ENCODE results near the gene ACVR1.
"Not testable (repeated sequence)": the region's sequence is repeated elsewhere in the genome, so short reads cannot be mapped to it uniquely, and the experiment has no call there.

ACVR1 gene

GRCh38 chr2:157769856-157770255, 106.3 kb downstream of the ACVR1 start:
- no peak for DNase-seq (ENCODE audit: extremely low read depth in 1 of 2, low read depth in 1 of 2)

DNA sequence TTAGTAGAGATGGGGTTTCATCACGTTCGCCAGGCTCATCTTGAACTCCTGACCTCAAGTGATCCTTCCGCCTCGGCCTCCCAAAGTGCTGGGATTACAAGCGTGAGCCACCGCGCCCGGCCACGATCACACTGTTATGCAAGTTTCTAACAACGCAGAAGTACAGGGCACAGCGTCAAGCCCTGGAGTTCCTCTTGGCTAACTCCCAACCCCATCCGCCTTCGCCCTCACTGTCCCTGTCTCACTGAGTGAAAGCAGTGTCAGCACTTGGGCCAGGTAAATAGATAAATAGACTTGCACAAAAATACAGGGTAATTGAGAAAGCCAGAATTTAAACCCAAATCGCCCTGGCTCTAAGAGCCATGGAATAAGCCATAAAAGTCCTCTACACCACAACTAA, 111.7 kb downstream of the ACVR1 start:
- DNase-seq (ENCODE audit: extremely low read depth in 1 of 2, low read depth in 1 of 2): no peak

- DNase-seq (ENCODE audit: extremely low read depth in 1 of 2, low read depth in 1 of 2): no peak
These were observed 114.6 kb downstream of the ACVR1 start for GRCh38 chr2:157761520-157761919.

DNA sequence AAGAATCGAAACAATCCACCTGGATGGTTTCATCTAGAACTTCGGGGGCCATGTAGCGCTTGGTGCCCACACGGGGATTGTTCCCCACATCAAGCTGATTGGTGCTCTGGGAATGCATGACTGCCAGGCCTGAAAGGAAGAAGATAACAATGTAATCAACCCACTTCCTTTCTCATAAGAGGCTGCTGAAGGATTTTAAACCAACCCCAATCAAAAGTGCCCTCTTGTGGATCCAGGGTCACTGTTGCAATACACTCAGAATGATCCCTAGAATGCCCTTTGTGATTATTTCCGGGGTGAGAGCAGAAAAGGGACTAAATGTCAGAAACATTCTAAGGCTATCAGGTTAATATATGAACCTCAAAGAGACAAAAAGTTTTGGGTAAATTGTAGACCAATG, 115.2 kb downstream of the ACVR1 start:
- DNase-seq (ENCODE audit: extremely low read depth in 1 of 2, low read depth in 1 of 2): no peak

DNA sequence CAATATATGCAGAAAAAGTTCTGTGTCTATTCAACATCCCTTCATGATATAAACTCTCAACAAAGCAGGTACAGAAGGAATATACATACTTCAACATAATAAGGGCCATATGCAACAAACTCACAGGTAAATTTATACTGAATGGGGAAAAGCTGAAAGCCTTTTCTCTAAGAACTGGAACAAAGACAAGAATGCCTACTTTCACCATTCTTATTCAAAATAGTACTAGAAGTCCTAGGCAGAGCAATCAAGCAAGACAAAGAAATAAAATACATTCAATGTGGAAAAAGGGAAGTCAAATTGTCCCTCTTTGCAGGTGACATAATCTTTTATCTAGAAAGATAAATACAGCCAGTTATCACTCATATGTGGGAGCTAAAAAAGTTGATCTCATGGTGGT, 116.3 kb downstream of the ACVR1 start:
- no peak for DNase-seq (ENCODE audit: extremely low read depth in 1 of 2, low read depth in 1 of 2)

- DNase-seq (ENCODE audit: extremely low read depth in 1 of 2, low read depth in 1 of 2): no peak
These were observed 117.5 kb downstream of the ACVR1 start for GRCh38 chr2:157758586-157758985.

DNA sequence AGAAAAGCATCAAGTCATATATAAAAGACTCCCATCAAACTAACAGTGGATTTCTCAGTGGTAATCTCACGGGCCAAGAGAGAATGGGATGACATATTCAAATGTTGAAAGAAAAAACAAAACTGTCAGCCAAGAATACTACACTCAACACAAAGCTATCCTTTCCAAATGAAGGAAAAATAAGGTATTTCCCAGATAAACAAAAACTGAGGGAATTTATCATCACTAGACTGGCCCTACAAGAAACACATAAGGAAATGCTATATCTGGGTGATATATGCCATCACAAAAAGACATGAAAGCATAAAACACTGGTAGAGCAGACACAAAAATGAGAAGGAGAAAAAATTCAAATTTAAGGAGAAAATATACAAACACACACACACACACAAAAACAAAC, 118.6 kb downstream of the ACVR1 start:
- DNase-seq (ENCODE audit: extremely low read depth in 1 of 2, low read depth in 1 of 2): no peak

DNA sequence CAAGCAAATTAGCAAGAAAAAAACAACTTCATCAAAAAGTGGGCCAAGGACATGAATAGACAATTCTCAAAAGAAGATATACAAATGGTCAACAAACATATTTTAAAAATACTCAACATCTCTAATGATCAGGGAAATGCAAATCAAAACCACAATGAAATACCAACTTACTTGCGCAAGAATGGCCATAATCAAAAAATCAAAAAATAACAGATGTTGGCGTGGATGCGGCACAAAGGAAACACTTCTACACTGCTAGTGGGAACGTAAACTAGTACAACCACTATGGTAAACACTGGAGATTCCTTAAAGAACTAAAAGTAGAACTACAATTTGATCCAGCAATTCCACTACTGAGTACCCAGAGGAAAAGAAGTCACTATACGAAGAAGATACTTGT, 119.7 kb downstream of the ACVR1 start:
- not testable (repeated sequence) for DNase-seq (ENCODE audit: extremely low read depth in 1 of 2, low read depth in 1 of 2)

DNA sequence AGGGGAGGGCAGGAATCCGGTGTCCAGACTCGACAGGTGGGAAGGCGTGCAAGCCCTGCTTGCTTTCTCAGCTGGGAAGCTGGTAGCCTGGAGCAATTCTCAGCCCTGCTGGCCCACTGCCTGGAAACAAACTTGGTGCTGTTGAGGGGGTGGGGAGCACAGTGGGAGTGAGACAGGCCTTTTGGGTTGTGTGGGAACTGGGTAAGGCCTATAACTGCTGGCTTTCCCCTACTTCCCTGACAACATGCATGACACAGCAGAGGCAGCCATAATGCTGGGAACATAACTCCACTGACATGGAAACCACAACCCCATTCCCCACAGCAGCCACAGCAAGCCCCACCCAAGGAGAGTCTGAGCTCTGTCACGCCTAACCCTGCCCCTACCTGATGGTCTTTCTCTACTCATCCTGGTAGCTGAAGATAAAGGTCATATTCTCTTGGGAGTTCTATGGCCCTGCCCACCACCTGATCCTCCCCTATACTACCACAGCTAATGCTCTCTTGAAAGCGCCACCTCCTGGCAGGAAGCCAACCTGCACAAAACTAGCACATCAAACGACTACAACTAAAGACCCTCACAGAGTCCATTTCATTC, 124.6 kb downstream of the ACVR1 start:
- no peak for DNase-seq (ENCODE audit: extremely low read depth in 1 of 2, low read depth in 1 of 2)

DNA sequence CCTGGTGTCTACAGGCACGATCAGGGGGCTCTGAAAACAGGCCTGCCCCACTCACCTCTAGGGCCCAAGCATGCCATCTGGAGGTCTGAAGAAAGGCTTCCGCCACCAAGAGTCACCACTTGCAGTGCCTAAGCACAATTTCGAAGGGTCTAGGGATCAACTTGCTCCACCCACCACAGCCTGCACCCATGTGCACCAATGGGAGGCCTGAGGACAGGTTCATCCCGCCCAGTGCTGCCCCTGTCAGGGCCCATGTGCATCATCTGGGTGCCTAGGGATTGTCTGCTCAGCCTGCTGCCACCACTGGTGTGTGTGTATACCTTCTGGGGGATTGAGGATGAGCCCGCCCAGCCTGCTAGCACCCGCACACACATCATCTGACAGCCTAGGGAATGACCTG, 126.4 kb downstream of the ACVR1 start:
- no peak for DNase-seq (ENCODE audit: extremely low read depth in 1 of 2, low read depth in 1 of 2)

DNA sequence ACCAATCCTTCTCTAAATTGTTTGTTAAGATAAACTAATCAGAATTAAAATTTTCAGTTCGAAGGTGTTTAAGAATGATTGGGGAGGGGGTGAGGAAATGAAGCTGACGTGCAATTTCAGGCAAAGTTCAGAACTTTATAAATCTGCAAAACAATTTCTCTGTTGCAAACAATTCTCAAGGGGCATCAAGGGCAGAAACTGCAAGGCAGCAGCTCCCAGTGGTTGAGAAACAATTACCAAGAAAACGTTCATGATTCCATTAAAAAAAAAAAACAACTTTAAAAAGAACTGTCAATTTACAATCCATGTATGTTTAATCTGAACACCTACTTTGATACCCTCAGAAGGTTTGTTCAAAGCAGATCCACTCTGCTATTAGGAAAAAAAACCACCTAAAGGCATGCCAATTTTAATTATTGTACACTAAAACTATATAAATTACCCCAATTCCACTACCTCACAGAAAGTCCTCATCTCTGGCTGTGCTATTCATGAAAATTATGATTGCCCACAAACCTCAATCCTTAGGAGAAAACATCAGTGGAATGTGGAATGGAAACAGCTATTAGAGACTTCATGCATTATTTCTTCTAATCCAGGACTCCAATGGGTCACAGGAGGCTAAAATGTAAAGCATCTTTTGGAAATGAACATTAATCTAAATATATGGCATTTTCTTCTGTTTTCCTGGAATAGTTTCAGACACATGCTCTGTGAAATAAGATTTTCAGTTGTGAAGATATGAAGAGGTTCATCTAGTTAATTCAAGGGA, 127.6 kb downstream of the ACVR1 start:
- DNase-seq (ENCODE audit: extremely low read depth in 1 of 2, low read depth in 1 of 2): no peak

DNA sequence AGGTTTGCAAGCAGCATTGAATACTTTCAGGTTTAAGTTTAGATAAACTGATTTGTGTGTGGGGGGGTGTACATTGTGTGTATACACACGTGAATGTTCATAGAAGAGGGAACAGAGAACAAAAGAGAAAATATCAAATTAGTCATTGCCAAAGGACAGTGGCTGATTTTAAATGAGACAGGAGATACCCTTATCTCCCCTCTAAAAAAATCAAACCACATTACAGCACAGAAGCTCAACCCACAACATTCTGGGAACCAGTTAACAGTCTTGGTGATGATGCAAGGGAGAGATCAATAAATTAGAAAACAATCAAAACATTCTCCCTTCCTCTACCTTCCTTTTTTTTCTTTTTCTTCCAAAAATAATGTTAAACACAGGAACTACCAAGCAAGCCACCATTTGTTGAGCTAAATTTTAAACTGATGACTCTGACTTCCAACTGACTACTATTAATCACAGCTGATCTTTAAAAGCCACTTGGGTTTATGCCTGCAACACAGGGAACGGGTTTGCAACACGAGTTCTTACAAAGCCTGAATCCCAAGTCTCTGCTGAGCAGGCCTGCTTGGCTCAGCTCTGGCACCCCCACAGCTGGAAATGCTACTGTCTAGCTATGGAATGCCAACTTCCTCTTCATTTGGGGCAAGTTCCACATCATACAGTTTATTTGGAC, 128.3 kb downstream of the ACVR1 start:
- no peak for DNase-seq (ENCODE audit: extremely low read depth in 1 of 2, low read depth in 1 of 2)

DNA sequence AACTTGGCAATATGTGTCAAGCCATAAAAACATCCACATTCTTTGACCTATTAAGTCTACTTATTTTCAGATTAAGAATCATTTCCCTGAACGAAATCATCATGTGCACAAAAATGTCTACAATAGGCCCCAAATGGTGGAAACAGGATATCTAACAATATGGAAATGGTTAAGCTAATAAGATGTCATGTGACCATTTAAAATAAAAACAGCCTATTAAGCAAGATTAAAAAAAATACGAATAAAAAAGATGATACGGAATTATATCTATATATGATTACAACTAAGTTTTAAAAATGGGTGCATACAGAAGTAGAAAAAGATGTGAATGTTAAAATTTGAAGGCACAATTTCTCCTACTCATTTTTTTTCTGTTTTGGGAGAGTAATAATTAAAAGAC, 128.8 kb downstream of the ACVR1 start:
- no peak for DNase-seq (ENCODE audit: extremely low read depth in 1 of 2, low read depth in 1 of 2)

DNA sequence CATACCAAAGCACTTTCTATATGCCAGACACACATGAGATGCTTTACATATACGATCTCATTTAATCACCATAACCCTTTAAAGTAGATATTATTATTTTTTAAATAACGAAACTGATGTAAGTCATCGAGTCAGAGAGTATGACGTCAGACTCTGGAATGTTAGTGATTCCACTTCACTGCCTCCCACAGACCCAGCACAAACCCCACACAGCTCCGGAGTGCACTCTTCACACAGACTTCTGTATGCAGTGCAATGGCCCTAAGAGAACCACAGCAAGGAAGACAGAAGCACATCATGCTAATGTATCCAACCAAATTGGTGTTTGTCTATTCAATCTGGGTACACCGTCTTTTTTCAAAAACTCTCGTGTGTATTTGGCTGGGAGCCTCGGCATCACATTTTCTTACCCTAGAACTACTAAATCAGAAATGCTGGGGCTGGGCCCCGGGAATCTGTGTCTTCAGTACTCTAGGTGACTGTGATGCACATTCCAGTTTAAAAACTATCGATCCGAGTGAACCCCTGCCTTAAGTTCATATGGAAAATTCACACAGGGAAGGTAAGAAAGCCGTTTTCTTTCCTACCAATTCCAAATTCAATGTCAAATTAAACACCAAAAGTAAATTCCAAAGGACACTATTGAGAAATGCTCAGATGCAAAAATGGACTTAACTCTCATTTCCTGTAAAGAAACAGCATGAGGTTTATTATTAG, 129.7 kb downstream of the ACVR1 start:
- DNase-seq (ENCODE audit: extremely low read depth in 1 of 2, low read depth in 1 of 2): no peak

DNA sequence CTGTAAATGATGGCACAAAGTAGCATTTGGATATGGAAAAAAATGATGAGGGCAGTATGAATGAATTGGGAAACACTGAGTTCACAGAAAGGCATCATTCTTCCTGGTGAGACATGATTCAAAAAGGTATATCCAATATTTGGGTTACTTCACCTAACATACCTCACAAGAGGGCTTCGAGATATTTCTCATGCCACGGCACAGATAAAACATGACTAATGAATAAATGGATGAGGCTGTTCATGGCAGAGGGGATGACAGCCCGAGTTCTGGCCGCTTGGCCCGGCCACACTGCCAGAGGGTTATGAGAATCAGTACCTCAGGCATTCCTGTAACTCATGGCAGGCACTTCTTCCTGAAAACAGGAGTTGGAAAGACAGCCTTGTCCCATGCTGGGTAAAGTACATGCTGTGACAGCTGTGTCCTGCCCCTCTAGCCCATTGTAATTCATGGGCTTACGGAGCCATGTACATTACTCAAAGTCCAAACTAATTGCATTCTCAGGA, 131.5 kb downstream of the ACVR1 start:
- DNase-seq (ENCODE audit: extremely low read depth in 1 of 2, low read depth in 1 of 2): no peak

DNA sequence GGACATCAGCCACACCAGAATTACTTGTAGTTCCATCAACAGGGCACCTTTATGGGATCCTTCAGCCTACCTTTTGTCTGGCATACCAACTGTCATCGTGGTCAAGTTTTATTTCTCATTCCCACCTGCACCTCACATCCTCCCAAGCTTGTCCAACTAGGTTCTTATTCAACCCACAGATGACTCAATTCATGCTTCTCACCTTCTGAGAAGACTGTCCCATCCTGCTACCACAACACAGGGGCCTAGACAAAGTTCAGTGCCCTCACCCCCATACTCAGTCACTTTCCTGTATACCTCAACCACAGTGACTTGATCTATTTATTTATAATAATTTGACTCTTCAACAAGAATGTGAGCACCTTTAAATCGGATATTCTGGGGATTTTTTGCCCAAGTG, 133.1 kb downstream of the ACVR1 start:
- DNase-seq (ENCODE audit: extremely low read depth in 1 of 2, low read depth in 1 of 2): no peak

- no peak for DNase-seq (ENCODE audit: extremely low read depth in 1 of 2, low read depth in 1 of 2)
These were observed 134.2 kb downstream of the ACVR1 start for GRCh38 chr2:157741819-157742484.

GRCh38 chr2:157737656-157738055, 138.5 kb downstream of the ACVR1 start:
- DNase-seq (ENCODE audit: extremely low read depth in 1 of 2, low read depth in 1 of 2): no peak

DNA sequence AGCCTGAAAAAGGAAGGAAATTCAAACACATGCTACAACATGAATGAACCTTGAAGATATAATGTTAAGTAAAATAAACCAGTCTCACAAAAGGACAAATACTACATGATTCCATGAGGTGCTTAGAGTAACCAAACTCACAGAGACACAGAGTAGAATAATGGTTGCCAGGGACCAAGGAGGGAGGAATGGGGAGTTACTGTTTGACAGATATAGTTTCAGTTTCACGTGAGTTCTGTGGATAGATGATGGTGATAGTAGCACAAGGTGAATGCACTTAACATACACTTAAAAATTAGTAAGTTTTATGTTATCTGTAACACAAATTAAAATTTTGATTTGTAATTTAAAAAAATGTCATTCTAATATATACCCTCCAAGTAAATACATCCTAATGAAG, 140.6 kb downstream of the ACVR1 start:
- DNase-seq (ENCODE audit: extremely low read depth in 1 of 2, low read depth in 1 of 2): no peak

GRCh38 chr2:157733263-157733662, 142.9 kb downstream of the ACVR1 start:
- no peak for DNase-seq (ENCODE audit: extremely low read depth in 1 of 2, low read depth in 1 of 2)

GRCh38 chr2:157732596-157732995, 143.5 kb downstream of the ACVR1 start:
- DNase-seq (ENCODE audit: extremely low read depth in 1 of 2, low read depth in 1 of 2): no peak

All from activated CD8-positive, alpha-beta memory T cell treated with anti-CD3 and anti-CD28 coated beads for 1 hour (primary cell).